GM21526 (cell line): ENCODE data around the gene MICAL3.
"Not testable (repeated sequence)": the region's sequence is repeated elsewhere in the genome, so short reads cannot be mapped to it uniquely, and the experiment has no call there.

Source experiments
- ATAC-seq: cut with Tn5 transposase; IDR thresholded peaks from one replicate; pipeline ENCODE4 v1.9.1; 2021; ENCODE audit warnings: moderate library complexity; ENCODE audit not compliant: unreplicated experiment, low FRiP score

Gene MICAL3

DNA sequence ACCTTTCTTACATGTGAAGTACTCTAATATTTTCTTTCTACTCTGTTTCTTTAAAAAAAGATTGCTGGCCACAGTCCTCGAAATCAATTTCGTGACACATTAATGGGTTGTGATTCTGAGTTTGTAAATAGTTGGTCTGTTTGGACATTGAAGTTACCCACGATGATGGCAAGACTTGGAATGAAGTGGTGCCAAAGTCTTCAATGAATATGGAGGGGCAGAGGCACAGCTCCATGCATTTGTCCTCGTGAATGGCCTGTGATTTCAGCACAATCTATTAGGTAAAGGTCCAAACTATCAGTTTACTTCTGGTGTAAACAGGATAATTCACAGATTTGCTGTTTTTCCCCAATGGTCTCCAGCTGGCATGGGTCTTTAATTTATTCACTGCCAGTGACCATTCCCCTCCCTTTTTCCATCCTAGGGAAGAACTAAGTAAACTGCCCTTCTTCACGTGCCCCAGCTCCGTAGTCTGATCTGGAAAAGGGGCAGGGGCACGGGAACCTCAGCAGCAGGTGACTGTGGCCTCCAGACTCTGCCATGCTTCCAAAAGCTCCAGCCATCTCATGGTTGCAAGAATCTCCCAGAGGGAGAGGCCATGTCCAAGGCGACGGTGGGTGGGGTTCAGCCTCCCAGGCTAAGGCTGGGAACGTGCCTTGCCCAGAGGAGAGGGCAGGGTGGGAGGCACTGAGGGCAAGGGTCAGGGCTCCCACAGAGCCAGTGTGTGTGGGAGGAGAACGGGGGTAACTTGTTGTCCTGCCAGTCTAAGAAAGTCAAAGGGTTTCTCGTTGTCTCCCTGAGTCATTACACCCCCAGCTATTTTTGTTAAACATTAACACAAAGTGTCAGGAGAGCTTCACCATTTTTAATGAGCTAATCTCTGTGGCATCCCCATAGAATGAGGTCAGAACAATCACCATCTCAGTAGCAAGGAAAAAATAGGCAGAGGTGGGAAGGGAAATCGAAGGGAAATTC, 36.6 kb upstream of the MICAL3 start:
- ATAC-seq: no peak

DNA sequence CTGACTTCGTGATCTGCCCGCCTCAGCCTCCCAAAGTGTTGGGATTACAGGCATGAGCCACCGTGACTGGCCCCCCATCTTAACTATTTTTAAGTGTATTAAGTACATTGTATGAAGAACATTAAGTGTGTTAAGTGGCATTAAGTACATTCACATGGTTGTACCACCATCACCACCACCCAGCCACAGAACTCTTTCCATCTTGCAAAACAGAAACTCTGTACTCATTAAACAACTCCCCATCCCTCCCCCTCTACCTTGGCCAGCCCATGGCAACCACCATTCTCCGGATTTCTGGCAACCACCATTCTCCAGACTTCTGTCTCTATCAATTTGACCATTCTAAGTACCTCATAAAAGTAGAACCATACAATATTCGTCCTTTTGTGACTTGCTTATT, 35.6 kb upstream of the MICAL3 start:
- ATAC-seq: no peak

DNA sequence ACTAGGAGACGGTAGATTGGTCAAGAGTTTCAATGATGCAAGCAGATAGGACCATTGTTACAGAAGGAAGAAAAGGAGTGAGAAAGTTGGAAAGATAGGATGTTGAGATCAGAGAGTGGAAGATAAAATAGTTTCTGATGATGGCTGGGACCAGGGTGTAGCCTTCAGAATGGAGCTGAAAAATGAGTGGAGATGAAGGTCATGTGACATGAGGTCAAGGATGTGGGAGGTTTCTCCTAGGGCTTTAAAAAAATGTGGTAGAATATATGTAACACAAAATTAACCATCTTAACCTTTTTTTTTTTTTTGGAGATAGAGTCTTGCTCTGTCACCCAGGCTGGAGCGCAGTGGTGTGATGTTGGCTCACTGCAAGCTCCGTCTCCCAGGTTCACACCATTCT, 35.1 kb upstream of the MICAL3 start:
- no peak for ATAC-seq

DNA sequence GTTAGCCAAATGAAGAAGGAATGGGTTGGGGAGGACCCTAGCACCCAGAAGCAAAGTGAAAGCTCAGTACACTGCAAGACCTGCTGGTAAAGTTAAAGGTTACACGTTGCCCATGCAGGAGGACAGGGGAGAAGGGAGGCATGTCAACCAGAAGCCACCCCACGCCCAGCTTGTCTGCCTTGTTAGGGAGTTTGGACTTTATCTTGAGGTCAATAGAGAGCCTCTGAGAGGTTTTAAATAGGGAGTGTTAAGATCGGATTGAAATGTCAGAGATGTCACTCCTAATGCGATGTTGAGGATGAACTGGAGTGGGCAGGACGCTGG, 34.7 kb upstream of the MICAL3 start:
- no peak for ATAC-seq

DNA sequence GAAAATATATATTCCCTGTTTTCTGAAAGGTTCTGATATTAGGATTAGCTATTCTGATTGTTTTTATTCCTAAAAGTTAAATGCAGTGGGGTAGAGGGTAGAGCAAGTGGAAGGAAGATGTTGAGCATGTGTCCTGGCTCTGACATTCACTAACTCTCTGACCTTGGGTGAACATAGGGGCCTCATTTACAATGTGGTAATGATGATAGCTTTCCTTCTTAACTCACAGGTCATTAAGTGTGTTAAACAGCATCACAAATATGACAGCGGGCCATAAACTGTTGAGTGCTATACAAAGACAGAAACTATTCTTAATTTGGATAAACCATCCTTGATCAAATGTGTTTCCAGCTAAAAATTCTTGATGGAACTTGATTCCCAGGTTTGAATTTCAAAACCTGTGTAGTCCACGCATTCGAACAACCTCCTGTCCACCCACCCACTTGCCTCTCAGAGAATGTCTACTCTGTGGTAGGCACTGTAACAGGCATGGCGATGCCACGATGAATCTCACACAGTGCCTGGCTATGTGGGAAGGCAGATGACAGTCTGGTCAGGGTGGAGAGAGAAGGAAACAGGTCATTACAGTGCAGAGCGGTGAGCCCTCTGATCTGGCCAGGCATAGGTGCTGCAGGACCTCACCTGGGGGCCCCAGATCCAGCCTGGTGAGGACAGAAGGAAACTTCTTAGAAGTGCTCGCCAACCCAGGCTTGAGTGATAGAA, 34.2 kb upstream of the MICAL3 start:
- no peak for ATAC-seq

DNA sequence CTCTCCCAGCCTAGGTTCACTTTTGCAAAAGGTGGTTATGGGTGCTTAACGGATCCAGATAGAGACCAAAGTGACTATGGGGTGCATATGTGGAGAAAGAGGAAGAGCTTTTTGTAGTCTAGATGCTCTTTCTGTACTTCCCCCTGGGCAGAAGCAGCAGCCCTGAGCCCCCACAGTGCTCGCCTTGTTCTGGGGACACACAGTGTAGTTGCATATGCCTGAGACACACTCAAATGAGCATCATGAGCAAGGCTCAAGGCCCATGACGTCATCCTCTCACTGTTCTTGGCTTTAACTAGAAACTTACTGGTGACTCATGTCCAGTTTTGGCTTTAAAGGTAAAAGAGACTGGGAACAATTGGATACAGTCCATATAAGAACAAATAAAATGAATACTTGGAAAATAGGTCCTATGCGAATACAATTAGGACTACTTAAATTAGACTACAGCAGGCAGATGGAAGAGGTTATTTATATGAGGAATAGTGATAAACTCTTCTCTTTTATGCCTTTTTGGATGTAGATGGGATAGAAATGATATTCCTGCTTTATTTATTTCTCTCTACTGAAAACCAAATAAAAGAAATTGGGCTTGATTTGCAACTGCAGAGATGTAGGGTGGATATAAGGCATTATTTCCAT, 33.3 kb upstream of the MICAL3 start:
- no peak for ATAC-seq

DNA sequence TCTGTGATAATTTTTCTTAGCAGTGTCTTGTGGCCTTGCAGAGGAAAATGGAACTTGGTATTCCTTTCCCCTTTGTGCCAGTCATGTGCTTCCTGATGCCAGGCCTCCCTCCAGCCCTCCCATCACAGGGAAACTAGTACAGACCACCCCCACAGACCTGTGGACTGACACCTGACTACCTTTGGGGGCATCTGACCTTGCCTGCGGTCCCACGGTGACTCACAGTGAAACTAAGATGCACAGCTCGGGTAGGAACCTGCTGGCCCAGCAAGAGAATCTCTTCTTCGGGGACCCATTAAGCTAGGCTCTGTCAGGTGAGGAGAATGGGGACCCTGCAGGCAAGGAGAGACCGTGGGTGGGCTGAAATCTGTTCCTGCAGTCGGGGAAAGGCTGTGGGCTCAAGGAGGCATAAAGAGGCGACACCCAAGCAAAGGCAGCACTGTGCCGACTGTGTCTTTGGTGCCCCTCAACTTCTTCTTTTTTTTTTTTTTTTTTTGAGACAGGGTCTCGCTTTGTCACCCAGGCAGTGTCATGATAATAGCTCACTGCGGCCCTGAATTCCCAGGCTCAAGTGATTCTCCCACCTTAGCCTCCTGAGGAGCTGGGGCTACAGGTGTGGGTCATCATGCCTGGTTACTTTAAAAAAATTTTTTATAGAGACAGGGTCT, 32.6 kb upstream of the MICAL3 start:
- ATAC-seq: peak; percentile 57

DNA sequence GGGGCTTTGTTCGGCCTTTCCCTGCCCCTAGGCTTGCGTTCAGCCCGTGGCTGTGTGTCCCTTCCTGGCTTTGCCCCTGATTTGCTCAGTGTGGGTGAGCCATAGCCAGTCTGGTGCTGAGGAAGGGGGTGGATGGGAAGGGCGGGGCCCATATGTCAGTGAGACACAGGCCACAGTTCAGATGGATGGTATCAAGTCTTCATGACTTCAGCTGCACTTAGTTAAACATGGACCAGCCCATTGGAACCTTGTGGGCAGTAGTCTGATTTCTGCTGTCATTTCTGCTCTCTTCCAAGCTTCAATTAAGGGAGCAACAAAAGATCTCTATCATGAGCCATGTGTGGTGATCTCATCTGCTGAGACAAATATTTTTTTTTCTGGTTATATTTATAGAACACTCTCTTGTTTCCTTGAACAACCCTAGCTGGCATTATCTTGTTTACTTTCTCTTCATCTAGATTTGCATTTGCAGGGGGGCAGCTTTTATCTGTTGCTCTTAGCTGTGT, 31.9 kb upstream of the MICAL3 start:
- no peak for ATAC-seq

DNA sequence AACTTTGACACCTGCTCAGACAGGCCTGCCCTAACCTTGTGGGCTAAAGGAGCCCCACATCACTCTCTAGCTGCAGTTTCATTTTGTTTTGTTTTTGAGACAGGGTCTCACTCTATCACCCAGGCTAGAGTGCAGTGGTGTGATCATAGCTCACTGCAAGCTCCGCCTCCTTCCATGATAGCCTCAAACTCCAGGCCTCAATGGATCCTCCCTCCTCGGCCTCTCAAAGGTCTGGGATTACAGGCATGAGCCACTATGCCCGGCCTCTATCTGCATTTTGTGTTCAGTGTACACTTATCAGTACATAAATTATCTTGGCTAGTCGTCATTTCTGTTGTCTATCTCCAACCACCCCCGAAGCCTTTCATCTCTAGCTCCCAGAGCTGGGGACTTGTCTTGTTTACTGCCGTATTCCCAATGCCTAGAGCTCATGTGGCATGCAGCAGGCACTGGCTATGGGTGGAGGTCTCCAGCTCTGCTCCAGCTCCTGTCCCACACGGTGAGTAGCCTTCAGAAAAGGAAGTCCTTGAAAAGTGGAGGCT, 31.3 kb upstream of the MICAL3 start:
- no peak for ATAC-seq

DNA sequence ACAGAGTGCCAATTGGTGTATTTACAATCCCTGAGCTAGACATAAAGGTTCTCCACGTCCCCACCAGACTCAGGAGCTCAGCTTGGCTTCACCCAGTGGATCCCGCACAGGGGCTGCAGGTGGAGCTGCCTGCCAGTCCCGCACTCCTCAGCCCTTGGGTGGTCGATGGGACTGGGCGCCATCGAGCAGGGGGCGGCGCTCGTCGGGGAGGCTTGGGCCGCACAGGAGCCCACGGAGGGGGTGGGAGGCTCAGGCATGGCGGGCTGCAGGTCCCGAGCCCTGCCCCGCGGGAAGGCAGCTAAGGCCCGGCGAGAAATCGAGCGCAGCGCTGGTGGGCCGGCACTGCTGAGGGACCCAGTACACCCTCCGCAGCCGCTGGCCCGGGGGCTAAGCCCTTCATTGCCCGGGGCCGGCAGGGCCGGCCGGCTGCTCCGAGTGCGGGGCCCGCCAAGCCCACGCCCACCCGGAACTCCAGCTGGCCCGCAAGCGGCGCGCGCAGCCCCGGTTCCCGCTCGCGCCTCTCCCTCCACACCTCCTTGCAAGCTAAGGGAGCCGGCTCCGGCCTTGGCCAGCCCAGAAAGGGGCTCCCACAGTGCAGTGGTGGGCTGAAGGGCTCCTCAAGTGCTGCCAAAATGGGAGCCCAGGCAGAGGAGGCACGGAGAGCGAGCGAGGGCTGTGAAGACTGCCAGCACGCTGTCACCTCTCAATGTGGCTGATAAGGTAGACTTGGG, 29.0 kb upstream of the MICAL3 start:
- not testable (repeated sequence) for ATAC-seq

DNA sequence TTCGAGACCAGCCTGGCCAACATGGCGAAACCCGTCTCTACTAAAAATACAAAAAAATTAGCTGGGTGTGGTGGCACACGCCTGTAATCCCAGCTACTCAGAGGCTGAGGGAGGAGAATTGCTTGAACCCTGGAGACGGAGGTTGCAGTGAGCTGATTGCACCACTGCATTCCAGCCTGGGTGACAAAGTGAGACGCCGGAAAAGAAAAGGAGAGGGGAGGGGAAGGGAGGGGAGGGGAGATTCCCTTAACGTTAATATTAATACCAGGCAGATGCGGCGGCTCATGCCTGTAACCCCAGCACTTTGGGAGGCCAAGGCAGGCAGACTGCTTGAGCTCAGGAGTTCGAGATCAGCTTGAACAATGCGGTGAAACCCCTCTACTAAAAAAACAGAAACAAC, 26.8 kb upstream of the MICAL3 start:
- ATAC-seq: not testable (repeated sequence)

DNA sequence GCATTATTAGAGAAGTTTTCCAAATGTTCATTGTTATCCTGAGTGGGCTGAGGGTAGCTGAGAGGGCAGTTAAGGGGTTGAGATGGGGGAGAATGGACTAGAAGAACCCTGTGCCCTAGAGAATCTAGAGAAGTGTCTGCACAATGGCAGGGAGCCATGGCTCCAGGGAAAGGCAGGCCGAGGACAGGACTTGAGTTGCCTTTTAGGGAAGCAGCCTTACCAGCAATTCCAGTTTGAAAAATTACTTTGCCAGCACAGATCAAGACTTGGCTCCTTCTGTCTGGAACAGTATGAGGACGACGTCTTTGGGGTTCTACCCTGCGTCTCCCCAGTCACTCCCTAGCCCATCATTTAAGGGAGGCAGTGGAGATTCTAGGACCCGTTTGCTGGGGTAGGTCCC, 25.7 kb upstream of the MICAL3 start:
- no peak for ATAC-seq

DNA sequence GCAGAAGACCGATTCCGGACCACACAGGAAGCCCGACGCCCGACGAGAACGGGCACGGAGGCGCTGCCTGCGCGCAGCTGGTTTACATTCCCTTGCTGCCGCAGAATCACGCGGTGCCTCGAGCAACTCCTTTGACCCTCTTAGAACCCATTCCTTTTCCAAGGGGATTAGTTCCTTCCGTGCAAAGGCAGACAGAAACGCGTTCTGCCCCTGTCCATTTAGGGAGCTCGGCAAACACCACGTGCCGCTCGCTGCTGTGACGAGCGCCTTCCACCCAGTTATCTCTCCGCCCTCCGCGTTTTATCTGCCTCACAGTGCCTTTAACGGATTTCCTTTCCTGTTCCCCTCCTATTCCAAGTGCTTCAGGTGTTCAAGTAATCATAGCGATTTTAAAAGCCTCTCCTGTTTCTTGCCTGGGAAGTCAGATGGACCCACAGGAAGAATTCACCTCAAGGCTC, 24.1 kb upstream of the MICAL3 start:
- ATAC-seq: no peak

DNA sequence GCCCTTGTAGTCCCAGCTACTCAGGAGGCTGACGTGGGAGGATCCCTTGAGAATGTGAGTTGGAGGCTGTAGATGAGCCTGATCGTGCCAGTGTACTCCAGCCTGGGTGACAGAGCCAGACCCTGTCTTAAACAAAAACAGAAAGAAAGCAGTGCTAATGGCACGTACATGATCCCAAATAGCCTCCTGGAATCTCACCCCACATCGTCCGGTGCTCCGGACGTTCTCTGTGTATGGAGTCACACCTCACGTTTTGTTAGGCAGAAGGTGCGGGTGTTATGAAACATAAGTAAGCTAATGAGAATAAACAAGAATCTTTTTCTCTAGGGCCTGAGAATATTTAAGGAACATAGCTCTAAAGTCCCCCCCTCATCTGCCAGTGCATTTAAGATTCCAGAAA, 23.7 kb upstream of the MICAL3 start:
- ATAC-seq: no peak

DNA sequence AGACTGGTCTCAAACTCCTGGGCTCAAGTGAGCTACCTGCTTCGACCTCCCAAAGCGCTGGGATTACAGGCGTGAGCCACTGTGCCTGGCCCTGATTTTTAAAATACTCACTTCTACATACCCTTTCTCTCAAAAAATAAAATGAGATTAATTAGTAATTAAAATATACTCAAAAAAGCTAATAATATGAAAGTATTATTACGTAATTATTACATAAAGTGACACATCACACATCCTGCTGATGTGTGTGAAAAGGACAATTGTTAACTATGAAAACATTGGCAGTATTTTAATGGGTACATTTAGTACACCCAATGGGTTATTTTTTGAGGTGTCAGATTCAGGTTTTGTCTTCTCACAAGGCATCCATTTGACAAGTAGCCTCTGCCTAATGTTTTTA, 21.4 kb upstream of the MICAL3 start:
- ATAC-seq: no peak

DNA sequence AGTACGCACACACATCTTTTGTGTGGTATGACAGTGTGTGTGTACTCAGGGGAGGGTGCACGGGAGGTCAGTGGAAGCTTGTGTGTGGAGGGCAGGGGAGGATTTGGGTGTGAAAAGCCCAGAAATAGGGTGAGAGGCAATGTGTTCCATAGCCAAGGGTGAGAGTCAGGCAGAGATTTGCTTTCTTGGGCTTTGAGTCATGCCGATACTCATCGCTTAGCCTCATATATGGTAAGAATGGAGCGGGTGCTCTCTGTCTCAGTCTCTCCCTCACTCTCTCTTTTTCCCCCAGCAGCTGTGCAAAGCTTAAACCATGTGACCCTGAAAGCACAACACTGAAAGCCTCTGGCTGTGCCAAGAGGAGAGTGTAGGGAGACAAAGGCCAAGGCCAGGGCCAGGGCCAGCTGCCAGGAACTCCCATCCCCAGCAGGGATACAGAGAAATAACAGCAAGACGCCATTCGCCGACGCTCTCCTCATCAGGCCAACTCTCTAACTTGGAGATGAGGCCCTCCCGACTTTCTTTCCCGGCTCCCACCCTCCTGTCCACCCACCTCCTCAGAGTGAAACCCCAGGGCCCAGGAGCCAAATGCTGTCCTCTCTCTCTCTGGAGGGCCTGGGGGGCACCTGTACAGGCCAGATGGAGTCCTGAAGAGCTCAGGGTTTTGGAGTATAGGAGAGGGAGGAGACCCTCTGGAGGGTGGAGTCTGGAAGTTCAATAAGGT, 20.3 kb upstream of the MICAL3 start:
- ATAC-seq: no peak

DNA sequence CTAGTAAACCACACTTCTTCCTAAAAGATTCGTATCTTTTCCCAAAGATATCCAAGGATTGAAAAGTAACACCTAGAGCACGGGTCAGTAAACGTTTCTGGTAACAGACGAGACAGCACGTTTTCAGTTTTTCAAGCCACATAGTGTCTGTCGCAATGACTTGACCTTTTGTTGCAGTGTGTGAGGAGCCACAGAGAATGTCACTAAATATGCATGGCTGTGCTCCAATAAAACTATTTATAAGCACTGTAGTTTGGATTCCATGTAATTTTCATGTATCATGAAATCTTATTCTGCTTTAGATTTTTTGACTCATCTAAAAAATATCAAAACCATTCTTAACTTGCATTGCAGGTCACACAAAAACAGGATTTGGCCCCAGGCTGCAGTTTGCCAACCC, 18.3 kb upstream of the MICAL3 start:
- ATAC-seq: no peak

DNA sequence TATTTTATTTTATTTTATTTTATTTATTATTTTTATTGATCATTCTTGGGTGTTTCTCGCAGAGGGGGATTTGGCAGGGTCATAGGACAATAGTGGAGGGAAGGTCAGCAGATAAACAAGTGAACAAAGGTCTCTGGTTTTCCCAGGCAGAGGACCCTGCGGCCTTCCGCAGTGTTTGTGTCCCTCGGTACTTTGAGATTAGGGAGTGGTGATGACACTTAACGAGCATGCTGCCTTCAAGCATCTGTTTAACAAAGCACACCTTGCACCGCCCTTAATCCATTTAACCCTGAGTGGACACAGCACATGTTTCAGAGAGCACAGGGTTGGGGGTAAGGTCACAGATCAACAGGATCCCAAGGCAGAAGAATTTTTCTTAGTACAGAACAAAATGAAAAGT, 16.5 kb upstream of the MICAL3 start:
- ATAC-seq: not testable (repeated sequence)

DNA sequence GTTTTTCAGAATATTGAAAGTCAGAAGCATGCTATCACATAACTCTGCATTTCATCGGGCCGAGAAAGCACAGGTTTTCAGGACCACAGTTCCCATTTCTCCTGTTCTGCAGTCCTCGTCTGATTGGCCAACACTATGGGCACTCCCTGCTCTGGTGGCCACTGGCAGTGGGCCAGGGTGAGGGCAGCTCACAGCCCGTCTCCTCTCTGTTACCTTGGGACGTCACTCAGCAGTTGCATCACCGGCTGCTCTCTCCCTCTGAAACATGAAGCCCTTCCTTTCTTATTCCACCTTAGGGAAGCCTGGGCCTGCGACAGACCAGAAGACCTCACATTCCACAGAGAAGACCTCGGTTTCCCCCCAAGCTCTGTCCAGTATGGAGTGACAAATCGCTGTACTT, 11.4 kb upstream of the MICAL3 start:
- no peak for ATAC-seq
